ENCODE data around the gene UGT1A5. TPM values are rescaled to one million over a fixed set of nuclear protein-coding genes. Genes with fewer than 3 reads are reported as not detected.
A peak's percentile ranks its signal among the peaks of the same experiment; 100 is the strongest.

Gene UGT1A5
- total and polyA plus RNA-seq, 2 of the 13 experiments (the other 11 are each of a cell fraction or from before 2014, with no cell fraction given): not detected

DNA sequence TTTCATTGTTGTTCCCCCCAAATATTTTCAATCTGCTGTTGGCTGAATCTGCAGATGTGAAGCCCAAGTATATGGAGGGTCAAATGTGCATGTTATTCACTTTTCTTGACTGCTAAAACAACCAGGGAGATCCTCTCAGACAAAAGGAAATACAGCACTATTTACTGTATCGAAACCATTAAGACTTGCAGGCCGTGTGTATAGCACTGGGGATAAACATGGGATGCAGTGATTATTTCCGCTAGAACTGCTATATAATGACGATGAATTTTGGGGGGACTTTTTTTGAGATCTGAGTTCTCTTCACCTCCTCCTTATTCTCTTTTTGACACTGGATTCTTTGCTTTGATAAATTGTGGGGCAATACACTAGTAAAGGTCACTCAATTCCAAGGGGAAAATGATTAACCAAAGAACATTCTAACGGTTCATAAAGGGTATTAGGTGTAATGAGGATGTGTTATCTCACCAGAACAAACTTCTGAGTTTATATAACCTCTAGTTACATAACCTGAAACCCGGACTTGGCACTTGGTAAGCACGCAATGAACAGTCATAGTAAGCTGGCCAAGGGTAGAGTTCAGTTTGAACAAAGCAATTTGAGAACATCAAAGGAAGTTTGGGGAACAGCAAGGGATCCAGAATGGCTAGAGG is 43.8 kb downstream of the UGT1A5 start (continued):
- TF ChIP-seq, protein P1, sequence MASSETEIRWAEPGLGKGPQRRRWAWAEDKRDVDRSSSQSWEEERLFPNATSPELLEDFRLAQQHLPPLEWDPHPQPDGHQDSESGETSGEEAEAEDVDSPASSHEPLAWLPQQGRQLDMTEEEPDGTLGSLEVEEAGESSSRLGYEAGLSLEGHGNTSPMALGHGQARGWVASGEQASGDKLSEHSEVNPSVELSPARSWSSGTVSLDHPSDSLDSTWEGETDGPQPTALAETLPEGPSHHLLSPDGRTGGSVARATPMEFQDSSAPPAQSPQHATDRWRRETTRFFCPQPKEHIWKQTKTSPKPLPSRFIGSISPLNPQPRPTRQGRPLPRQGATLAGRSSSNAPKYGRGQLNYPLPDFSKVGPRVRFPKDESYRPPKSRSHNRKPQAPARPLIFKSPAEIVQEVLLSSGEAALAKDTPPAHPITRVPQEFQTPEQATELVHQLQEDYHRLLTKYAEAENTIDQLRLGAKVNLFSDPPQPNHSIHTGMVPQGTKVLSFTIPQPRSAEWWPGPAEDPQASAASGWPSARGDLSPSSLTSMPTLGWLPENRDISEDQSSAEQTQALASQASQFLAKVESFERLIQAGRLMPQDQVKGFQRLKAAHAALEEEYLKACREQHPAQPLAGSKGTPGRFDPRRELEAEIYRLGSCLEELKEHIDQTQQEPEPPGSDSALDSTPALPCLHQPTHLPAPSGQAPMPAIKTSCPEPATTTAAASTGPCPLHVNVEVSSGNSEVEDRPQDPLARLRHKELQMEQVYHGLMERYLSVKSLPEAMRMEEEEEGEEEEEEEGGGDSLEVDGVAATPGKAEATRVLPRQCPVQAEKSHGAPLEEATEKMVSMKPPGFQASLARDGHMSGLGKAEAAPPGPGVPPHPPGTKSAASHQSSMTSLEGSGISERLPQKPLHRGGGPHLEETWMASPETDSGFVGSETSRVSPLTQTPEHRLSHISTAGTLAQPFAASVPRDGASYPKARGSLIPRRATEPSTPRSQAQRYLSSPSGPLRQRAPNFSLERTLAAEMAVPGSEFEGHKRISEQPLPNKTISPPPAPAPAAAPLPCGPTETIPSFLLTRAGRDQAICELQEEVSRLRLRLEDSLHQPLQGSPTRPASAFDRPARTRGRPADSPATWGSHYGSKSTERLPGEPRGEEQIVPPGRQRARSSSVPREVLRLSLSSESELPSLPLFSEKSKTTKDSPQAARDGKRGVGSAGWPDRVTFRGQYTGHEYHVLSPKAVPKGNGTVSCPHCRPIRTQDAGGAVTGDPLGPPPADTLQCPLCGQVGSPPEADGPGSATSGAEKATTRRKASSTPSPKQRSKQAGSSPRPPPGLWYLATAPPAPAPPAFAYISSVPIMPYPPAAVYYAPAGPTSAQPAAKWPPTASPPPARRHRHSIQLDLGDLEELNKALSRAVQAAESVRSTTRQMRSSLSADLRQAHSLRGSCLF (CRISPR knock-in tag; IDR thresholded peaks at IDR 0.05; ENCODE audit: borderline replicate concordance): no peak
- TF ChIP-seq GPN1 (CRISPR knock-in tag; IDR thresholded peaks at IDR 0.05; ENCODE audit: borderline replicate concordance) (no peak), TBP (CRISPR knock-in tag; IDR thresholded peaks at IDR 0.05) (no peak), ZNF30 (CRISPR knock-in tag; IDR thresholded peaks at IDR 0.05) (no peak), AKAP8 (CRISPR knock-in tag; IDR thresholded peaks at IDR 0.05) (peak; percentile 82; the same call in 1 of the 2 replicates), ZSCAN9 (CRISPR knock-in tag; IDR thresholded peaks at IDR 0.05; ENCODE audit: borderline replicate concordance) (peak; percentile 77; the same call in 1 of the 2 replicates), XRCC5 (optimal IDR thresholded peaks at IDR 0.05; ENCODE audit: low read length) (no peak), RFX3 (CRISPR knock-in tag; IDR thresholded peaks at IDR 0.05) (0 out of 2 replicates have a peak, but pooled peaks have one; percentile 16), ZNF777 (CRISPR knock-in tag; IDR thresholded peaks at IDR 0.05) (no peak), ZNF776 (CRISPR knock-in tag; IDR thresholded peaks at IDR 0.05) (no peak), ZSCAN20 (CRISPR knock-in tag; IDR thresholded peaks at IDR 0.05; ENCODE audit: borderline replicate concordance) (no peak), HNRNPUL1 (IDR thresholded peaks at IDR 0.05; ENCODE audit: low read depth, low read length) (peak; percentile 78; the same call in 1 of the 2 replicates), TCF12 (IDR thresholded peaks at IDR 0.05) (no peak), TCF12 (CRISPR knock-in tag; IDR thresholded peaks at IDR 0.05) (peak; percentile 97), ZSCAN30 (CRISPR knock-in tag; IDR thresholded peaks at IDR 0.05) (peak; percentile 72; the same call in 1 of the 2 replicates), ZNF652 (CRISPR knock-in tag; IDR thresholded peaks at IDR 0.05; ENCODE audit: borderline replicate concordance, low read depth) (peak; percentile 57; the same call in 1 of the 2 replicates), NR3C1 (CRISPR knock-in tag; IDR thresholded peaks at IDR 0.05) (no peak), ZNF746 (CRISPR knock-in tag; IDR thresholded peaks at IDR 0.05) (peak; percentile 54; the same call in 1 of the 2 replicates)
- TF ChIP-seq, protein P2, sequence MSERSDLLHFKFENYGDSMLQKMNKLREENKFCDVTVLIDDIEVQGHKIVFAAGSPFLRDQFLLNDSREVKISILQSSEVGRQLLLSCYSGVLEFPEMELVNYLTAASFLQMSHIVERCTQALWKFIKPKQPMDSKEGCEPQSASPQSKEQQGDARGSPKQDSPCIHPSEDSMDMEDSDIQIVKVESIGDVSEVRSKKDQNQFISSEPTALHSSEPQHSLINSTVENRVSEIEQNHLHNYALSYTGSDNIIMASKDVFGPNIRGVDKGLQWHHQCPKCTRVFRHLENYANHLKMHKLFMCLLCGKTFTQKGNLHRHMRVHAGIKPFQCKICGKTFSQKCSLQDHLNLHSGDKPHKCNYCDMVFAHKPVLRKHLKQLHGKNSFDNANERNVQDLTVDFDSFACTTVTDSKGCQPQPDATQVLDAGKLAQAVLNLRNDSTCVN (CRISPR knock-in tag; IDR thresholded peaks at IDR 0.05; ENCODE audit: borderline replicate concordance): peak; percentile 88
- TF ChIP-seq, protein P3, sequence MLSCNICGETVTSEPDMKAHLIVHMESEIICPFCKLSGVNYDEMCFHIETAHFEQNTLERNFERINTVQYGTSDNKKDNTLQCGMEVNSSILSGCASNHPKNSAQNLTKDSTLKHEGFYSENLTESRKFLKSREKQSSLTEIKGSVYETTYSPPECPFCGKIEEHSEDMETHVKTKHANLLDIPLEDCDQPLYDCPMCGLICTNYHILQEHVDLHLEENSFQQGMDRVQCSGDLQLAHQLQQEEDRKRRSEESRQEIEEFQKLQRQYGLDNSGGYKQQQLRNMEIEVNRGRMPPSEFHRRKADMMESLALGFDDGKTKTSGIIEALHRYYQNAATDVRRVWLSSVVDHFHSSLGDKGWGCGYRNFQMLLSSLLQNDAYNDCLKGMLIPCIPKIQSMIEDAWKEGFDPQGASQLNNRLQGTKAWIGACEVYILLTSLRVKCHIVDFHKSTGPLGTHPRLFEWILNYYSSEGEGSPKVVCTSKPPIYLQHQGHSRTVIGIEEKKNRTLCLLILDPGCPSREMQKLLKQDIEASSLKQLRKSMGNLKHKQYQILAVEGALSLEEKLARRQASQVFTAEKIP (CRISPR knock-in tag; IDR thresholded peaks at IDR 0.05; ENCODE audit: borderline replicate concordance): no peak
- TF ChIP-seq, protein P4, sequence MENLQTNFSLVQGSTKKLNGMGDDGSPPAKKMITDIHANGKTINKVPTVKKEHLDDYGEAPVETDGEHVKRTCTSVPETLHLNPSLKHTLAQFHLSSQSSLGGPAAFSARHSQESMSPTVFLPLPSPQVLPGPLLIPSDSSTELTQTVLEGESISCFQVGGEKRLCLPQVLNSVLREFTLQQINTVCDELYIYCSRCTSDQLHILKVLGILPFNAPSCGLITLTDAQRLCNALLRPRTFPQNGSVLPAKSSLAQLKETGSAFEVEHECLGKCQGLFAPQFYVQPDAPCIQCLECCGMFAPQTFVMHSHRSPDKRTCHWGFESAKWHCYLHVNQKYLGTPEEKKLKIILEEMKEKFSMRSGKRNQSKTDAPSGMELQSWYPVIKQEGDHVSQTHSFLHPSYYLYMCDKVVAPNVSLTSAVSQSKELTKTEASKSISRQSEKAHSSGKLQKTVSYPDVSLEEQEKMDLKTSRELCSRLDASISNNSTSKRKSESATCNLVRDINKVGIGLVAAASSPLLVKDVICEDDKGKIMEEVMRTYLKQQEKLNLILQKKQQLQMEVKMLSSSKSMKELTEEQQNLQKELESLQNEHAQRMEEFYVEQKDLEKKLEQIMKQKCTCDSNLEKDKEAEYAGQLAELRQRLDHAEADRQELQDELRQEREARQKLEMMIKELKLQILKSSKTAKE (CRISPR knock-in tag; IDR thresholded peaks at IDR 0.05; ENCODE audit: borderline replicate concordance): peak; percentile 94

Data from HepG2 (cell line).